A549 (cell line): ENCODE data around the gene COMMD10. TPM values are rescaled to one million over a fixed set of nuclear protein-coding genes. Genes with fewer than 3 reads are reported as not detected.

Source experiments
- ATAC-seq, 2 experiments: fragments of 200-7000 bp in 1 of 2; fragments of >200 bp in 1 of 2; cut with Nextera tagmentation in 1 of 2; cut with Tn5 transposase in 1 of 2; 3 replicates each; pipeline versions ENCODE4 v1.8.0 to v1.9.1; 2018 to 2020; ENCODE audit warnings: mild to moderate bottlenecking in 1 of 2, moderate library complexity in 1 of 2
- CTCF ChIA-PET: fragments of 300-600 bp; sonication (Branson Sonifier 250); formaldehyde crosslinking; extraction: SDS; loops from one replicate; lab custom pipeline; 2021; ENCODE audit warnings: antibody characterized with exemption, inconsistent platforms; lab: Yijun Ruan, JAX
- POLR2A ChIA-PET: fragments of 350-600 bp; formaldehyde crosslinking; extraction: SDS; loops from one replicate; lab custom pipeline; 2021; ENCODE audit warnings: antibody characterized with exemption, inconsistent platforms; lab: Yijun Ruan, JAX
- DNase-seq, 2 experiments: peaks; one replicate each; pipeline versions ENCODE4 v3.0.0 to v3.0.0-alpha.2; 2011 to 2016; ENCODE audit warnings: low read depth in 1 of 2, low spot score in 1 of 2
- FAIRE-seq: peaks from 2 replicates; lab custom pipeline; 2011; peaks lifted over from hg19 to GRCh38; lab: Jason Lieb, UNC
- H3K27ac ChIP-seq, 2 experiments: fragments of >200 bp; sonication (Bioruptor Twin); formaldehyde crosslinking; 3 replicates each; pipeline ENCODE4 v1.5.1; 2016 to 2017
- H3K4me1 ChIP-seq: fragments of >200 bp; sonication (Bioruptor Twin); formaldehyde crosslinking; 3 replicates; pipeline ENCODE4 v1.6.1; 2016
- H3K4me2 ChIP-seq: fragments of >200 bp; sonication (Bioruptor Twin); formaldehyde crosslinking; 3 replicates; pipeline ENCODE4 v1.6.1; 2016
- H3K4me3 ChIP-seq: fragments of >200 bp; sonication (Bioruptor Twin); formaldehyde crosslinking; 3 replicates; pipeline ENCODE4 v1.5.1; 2016
- H3K9me3 ChIP-seq: fragments of >200 bp; sonication (Bioruptor Twin); formaldehyde crosslinking; 3 replicates; pipeline ENCODE4 v1.6.1; 2016
- BHLHE40 ChIP-seq: IDR thresholded peaks from 2 replicates; pipeline ENCODE4 v1.6.1; 2012; ENCODE audit warnings: low read depth, low read length, inconsistent platforms
- CBX8 ChIP-seq: fragments of 200-600 bp; sonication (generic); IDR thresholded peaks from 2 replicates; pipeline ENCODE4 v1.6.1; 2016
- CHD2 ChIP-seq: fragments of 150-350 bp; IDR thresholded peaks from 2 replicates; pipeline ENCODE4 v1.6.1; 2014; ENCODE audit warnings: low read length; ENCODE audit not compliant: partially characterized antibody
- CHD4 ChIP-seq: fragments of 200-600 bp; sonication (generic); IDR thresholded peaks from 2 replicates; pipeline ENCODE4 v1.6.1; 2016; ENCODE audit warnings: antibody characterized with exemption, mild to moderate bottlenecking, borderline replicate concordance
- EHF ChIP-seq: fragments of 250-450 bp; sonication (Bioruptor Pico); IDR thresholded peaks from 2 replicates; pipeline ENCODE4 v1.5.0; 2020; ENCODE audit warnings: mild to moderate bottlenecking
- ELK1 ChIP-seq: fragments of 150-350 bp; IDR thresholded peaks from 2 replicates; pipeline ENCODE4 v1.6.1; 2014; ENCODE audit warnings: low read depth, mild to moderate bottlenecking, low read length
- EP300 ChIP-seq, 2 experiments: fragments of >200 bp; sonication (Bioruptor Twin); formaldehyde crosslinking; IDR thresholded peaks; 2 replicates in 1 of 2; 3 replicates in 1 of 2; pipeline ENCODE4 v1.6.1; 2016 to 2017
- ESRRA ChIP-seq: fragments of 150-350 bp; IDR thresholded peaks from 2 replicates; pipeline ENCODE4 v1.6.1; 2014; ENCODE audit warnings: mild to moderate bottlenecking, low read length, borderline replicate concordance
- GATA3 ChIP-seq: IDR thresholded peaks from 2 replicates; pipeline ENCODE4 v1.6.1; 2012; ENCODE audit warnings: borderline replicate concordance
- HEYL ChIP-seq: fragments of 250-450 bp; sonication (Bioruptor Pico); IDR thresholded peaks from 2 replicates; pipeline ENCODE4 v1.8.0; 2021; ENCODE audit warnings: mild to moderate bottlenecking, moderate library complexity
- HMGXB4 ChIP-seq: fragments of 250-450 bp; sonication (Bioruptor Pico); IDR thresholded peaks from 2 replicates; pipeline ENCODE4 v1.5.0; 2021; ENCODE audit warnings: mild to moderate bottlenecking, moderate library complexity, borderline replicate concordance
- MAX ChIP-seq: IDR thresholded peaks from 2 replicates; pipeline ENCODE4 v1.6.1; 2012
- MYC ChIP-seq: IDR thresholded peaks from 2 replicates; pipeline ENCODE4 v1.6.1; 2012; ENCODE audit warnings: mild to moderate bottlenecking, inconsistent platforms, low read length, improper control_type of control experiment, borderline replicate concordance
- NFE2L2 ChIP-seq: fragments of 150-350 bp; conservative IDR thresholded peaks from 2 replicates; pipeline ENCODE4 v1.6.1; 2014; ENCODE audit warnings: low read length
- NR3C1 ChIP-seq: fragments of >200 bp; sonication (Bioruptor Twin); formaldehyde crosslinking; IDR thresholded peaks from 3 replicates; pipeline ENCODE4 v1.6.1; 2017
- PBX3 ChIP-seq: IDR thresholded peaks from 2 replicates; pipeline ENCODE4 v1.6.1; 2012
- RAD21 ChIP-seq, 2 experiments: fragments of >200 bp in 1 of 2; sonication (Bioruptor Twin) in 1 of 2; formaldehyde crosslinking in 1 of 2; IDR thresholded peaks in 1 of 2; conservative IDR thresholded peaks in 1 of 2; 2 replicates in 1 of 2; 3 replicates in 1 of 2; pipeline ENCODE4 v1.6.1; 2012 to 2018; ENCODE audit warnings: inconsistent platforms in 1 of 2
- RFX5 ChIP-seq: fragments of 450-650 bp; IDR thresholded peaks from 2 replicates; pipeline ENCODE4 v1.7.1; 2014; ENCODE audit warnings: antibody characterized with exemption, mild to moderate bottlenecking, moderate library complexity
- SMC3 ChIP-seq: fragments of >200 bp; sonication (Bioruptor Twin); formaldehyde crosslinking; IDR thresholded peaks from 3 replicates; pipeline ENCODE4 v1.6.1; 2018; ENCODE audit warnings: inconsistent platforms
- SREBF2 ChIP-seq: fragments of 450-650 bp; IDR thresholded peaks from 2 replicates; pipeline ENCODE4 v1.6.1; 2014; ENCODE audit warnings: mild to moderate bottlenecking, moderate library complexity
- TFCP2L1 ChIP-seq: fragments of 250-450 bp; sonication (Bioruptor Pico); IDR thresholded peaks from 2 replicates; pipeline ENCODE4 v1.5.0; 2021; ENCODE audit warnings: mild to moderate bottlenecking
- ZFP36 ChIP-seq: fragments of 450-650 bp; IDR thresholded peaks from 2 replicates; pipeline ENCODE4 v1.6.1; 2014; ENCODE audit warnings: borderline replicate concordance; ENCODE audit not compliant: partially characterized antibody
- WGBS: methylation state at CpG from one replicate; pipeline ENCODE4 v1.1.6; 2017; ENCODE audit errors: missing lambda C conversion rate; 5-methylcytosine and 5-hydroxymethylcytosine counted together
- polyA plus RNA-seq, 4 experiments: library from polyadenylated mRNA; depleted of rRNA in 3 of 4; stranded (reverse); fragments of >200 nt; fragmentation: RNase III in 1 of 4; extraction: RNeasy Plus Mini Kit Qiagen cat#74134 plus additional on column Dnase treatment in 1 of 4; gene quantifications; 2 replicates in 3 of 4; 3 replicates in 1 of 4; pipeline ENCODE4 v1.2.3, GENCODE V29; 2011 to 2017

Gene COMMD10
- polyA plus RNA-seq, 2 of the 4 experiments (the other 2 are of a cell fraction), result 40.2 to 63.9 TPM

GRCh38 chr5:116256717-116257116, 171.9 kb downstream of the COMMD10 start:
- Histone ChIP-seq H3K9me3 (no peaks in the 10 kb centered on the region), H3K4me2 (no peak overlapping the region)
- ChIA-PET POLR2A (no interaction called here), CTCF (no interaction called here)
- no peak for ATAC-seq
- WGBS, result 78% methylated on average over 1 of the region's 1 CpG
- no peak for TF ChIP-seq TFCP2L1
- no peak for TF ChIP-seq EP300 (IDR thresholded peaks at IDR 0.05)
- TF ChIP-seq SMC3, result no peak
- TF ChIP-seq ELK1, result no peak
- no peak for TF ChIP-seq BHLHE40
- TF ChIP-seq NR3C1, result no peak
- TF ChIP-seq RFX5, result no peak
- no peak for TF ChIP-seq HEYL
- no peak for TF ChIP-seq HMGXB4 (CRISPR knock-in tag)
- no peak for TF ChIP-seq EHF (CRISPR knock-in tag)
- TF ChIP-seq GATA3, result no peak
- no peak for TF ChIP-seq RAD21 (conservative IDR thresholded peaks at IDR 0.05 in 1 of 2, IDR thresholded peaks at IDR 0.05 in 1 of 2)
- TF ChIP-seq CBX8, result no peak
- no peak for TF ChIP-seq SREBF2
- TF ChIP-seq, all 56 proteins: peak for 0
- no peak overlapping the region for H3K27ac ChIP-seq
- no peak overlapping the region for H3K4me3 ChIP-seq
- H3K4me1 ChIP-seq, result no peaks in the 10 kb centered on the region
- DNase-seq (no peak), FAIRE-seq (no peak)

- no peak for TF ChIP-seq NFE2L2
- TF ChIP-seq CHD2, result no peak
- TF ChIP-seq SMC3, result no peak
- no peak for TF ChIP-seq PBX3
- no peak for TF ChIP-seq HEYL
- TF ChIP-seq GATA3, result no peak
- TF ChIP-seq CHD4, result no peak
- no peak for TF ChIP-seq ZFP36
- TF ChIP-seq MYC, result no peak
- TF ChIP-seq ESRRA, result no peak
- no peak for TF ChIP-seq MAX
- WGBS, result 86% methylated on average over 3 of the region's 3 CpGs
- ATAC-seq (no peak), FAIRE-seq (no peak), DNase-seq (no peak)
- H3K4me2 ChIP-seq, result no peak overlapping the region
- H3K4me1 ChIP-seq, result no peaks in the 10 kb centered on the region
- ChIA-PET POLR2A (no interaction called here), CTCF (no interaction called here)
- H3K27ac ChIP-seq, result no peak overlapping the region
- H3K9me3 ChIP-seq, result no peaks in the 10 kb centered on the region
- H3K4me3 ChIP-seq, result no peak overlapping the region
Observed at GRCh38 chr5:116265471-116265870, 180.6 kb downstream of the COMMD10 start.
